NCI-H226 (cell line): ENCODE data around the gene NRG3.
"Not testable (repeated sequence)": the region's sequence is repeated elsewhere in the genome, so short reads cannot be mapped to it uniquely, and the experiment has no call there.

Source experiments
- DNase-seq: peaks from one replicate; pipeline ENCODE4 v3.0.0-alpha.2; 2015

Gene NRG3

DNA sequence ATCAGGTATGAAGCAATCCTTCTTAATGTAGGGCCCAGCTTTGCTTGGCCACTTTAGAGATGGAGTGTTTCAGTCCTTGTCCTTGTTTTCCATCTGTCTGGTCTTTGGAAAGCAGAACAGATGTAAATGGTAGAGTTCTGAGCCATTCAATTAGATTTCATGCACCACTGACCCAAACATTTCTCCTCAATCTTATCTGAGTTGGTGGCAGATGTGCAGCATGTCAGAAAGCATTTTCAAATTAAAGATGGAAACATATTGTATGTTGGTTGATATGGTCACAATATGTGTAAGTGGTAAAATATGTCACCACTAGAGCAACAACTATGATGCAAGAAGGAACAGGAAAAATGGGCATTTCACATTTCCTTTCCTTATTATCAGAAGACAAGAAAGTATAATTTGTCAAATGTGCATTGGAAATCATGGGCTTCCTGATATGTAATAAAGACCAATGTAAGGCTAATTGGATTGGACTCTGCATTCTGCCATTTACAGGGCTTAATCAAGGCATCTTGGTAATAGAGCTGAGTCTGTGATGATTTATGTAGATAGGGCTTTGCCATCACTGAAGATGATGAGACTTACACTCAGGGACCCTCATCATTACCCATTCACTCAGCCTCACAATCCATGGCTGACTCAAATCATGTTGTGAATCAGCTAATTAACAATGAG, 750.7 kb downstream of the NRG3 start:
- DNase-seq: no peak

GRCh38 chr10:82628373-82628772, 753.4 kb downstream of the NRG3 start:
- no peak for DNase-seq

- DNase-seq: no peak
Measured at GRCh38 chr10:82643076-82643475, 768.1 kb downstream of the NRG3 start.

GRCh38 chr10:82643601-82644000, 768.6 kb downstream of the NRG3 start:
- DNase-seq: no peak

DNA sequence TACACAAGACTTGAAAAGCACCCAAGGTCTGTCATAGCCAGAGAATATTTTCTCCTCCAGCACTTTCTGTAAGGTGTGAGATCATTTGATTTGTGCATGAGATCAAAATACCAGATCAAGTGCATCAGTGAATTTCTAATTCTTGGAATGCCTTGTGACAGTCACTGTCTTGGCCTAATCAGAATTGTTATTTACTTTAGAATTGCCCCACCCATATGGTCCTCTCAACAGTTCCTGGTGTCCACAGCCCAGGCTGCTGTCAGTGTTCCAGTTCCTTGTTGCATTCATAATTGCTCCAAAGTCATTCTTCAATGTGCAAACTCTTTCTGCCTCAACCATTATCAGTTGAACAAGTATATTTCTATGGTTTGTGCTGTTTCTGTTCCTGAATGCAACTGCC, 770.2 kb downstream of the NRG3 start:
- DNase-seq: no peak

DNA sequence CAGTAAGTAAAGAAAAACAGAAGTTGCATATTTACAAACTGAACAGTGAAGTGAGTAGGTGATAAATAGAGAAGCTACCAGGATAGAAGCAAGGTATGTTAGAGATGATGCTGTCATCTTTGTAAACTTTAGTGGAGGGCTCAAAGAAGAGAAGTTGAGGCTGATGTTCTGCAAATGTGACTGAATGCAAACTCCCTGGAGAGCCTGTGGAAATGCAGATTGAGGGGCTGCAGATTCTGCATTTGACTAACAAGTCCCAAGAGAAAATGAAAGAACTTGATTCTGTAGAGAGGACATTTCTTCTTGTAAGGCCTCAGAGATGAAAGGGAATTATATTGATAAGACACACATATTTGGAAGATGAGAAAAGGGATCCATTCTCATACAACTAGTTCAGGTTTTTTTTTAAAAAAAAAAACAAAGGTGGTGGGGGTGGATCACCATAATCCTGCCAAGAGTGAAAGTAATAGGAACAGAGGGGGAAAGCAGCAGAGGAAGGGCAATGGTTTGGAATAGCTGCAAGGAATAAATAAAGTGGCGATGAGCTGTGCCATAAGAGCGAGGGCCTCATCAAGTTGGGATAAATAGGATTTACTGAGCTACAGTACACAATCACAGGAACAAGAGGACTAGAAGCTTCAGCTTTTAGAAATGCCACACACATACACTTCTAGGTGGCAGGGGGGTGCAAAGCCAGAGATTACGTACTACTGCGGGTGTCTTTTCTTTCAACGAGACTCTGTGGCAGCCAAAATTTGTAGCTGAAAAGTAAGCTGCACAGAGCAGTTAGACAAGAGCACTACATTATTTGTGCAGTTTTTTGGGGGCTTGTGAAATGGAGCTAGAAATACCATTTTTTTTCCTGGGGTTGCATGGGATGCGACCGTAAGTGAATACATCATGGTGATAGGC, 778.5 kb downstream of the NRG3 start:
- no peak for DNase-seq

- DNase-seq: no peak
Measured at GRCh38 chr10:82660205-82660604, 785.2 kb downstream of the NRG3 start.

- DNase-seq: no peak
Measured at GRCh38 chr10:82660986-82661385, 786.0 kb downstream of the NRG3 start.

DNA sequence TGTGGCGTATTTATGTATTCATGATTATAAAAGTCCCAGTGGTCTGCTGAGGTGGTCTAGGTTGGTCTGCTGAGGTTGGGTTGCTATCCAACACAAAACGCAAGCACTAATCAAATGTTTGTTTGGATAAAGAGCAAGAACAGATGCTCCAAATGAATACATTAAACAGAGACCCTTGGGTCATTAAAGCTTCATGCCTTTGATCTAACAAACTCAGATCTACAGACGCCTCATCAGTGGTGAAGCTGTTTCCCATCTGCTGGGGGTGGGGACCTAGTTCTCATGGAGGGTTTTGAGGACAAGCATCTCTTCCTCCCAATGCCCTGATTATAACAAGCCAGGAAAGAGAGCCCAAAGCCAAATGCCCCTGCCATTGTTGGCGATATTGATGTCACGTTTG, 786.7 kb downstream of the NRG3 start:
- DNase-seq: no peak

GRCh38 chr10:82668221-82668895, 793.4 kb downstream of the NRG3 start:
- no peak for DNase-seq

DNA sequence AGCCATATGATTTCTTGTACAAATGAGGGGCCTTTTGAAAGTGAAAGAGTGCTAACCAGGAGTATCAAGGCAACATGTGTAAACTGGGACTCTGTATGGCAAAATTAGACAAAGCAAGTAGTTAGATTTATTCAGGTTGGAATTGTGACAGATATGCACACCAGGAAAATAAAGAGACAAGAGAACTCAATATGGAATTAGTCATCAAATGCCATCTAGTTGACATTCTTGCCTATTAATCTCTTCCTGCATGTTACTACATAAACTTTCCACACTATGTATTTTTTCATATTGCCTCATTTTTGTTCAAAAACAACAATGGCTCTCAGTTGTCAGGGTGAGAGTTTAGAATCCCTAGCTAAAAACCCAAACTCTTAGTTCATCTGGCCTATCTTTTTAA, 799.0 kb downstream of the NRG3 start:
- DNase-seq: no peak

DNA sequence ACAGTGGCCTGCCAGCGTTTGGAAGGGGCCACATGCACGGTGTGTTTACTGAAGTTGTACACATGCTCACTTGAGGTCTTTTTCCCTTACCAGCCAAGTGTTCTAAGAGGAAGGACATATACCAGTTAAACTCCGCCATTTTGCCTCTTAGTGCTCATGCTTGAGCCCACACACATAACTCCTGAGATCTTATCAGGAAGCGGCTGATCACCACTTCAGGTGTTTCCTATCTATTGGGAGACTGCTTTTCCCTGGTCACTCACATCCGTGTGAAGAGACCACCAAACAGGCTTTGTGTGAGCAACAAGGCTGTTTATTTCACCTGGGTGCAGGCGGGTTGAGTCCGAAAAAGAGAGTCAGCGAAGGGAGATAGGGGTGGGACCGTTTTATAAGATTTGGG, 802.9 kb downstream of the NRG3 start:
- not testable (repeated sequence) for DNase-seq

GRCh38 chr10:82678451-82678850, 803.5 kb downstream of the NRG3 start:
- DNase-seq: not testable (repeated sequence)

GRCh38 chr10:82680608-82681007, 805.6 kb downstream of the NRG3 start:
- no peak for DNase-seq

DNA sequence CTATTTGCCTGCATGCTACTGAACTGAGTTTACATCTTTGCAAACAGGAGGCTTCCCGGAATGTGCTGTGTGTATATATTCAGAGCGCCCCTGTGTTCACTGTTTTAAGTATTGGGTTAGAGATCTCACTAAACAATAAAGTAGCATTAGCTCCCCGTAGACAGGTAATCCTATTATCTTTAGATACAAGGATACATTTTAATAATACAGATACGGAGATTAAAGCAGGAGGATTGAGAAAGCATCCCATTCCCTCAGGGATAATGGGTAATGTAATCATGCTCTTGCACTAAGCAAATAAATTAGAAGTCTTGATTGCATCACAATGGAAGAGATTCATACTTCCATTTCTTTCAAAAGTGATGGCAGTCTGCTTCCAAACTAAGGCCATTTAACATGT, 809.0 kb downstream of the NRG3 start:
- no peak for DNase-seq

DNA sequence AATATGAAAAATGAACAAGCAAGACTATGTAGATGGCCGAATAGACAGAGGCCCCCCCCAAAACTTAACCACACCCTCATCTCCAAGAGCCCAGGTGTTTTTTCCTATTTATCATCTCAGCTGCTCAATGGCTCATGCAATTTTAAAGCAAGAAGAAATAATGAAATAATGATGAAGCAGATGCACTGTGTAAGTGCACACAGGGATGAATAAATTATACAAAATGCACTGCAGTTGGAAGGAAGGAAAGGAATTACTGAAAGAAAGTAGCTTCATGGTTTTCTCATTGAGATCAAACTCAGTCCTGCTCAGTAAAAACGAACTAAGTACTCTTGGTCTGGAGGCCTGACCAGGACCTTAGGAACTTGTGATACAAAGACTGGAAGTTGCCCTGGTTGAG, 810.1 kb downstream of the NRG3 start:
- DNase-seq: no peak

- DNase-seq: no peak
Measured at GRCh38 chr10:82691211-82691610, 816.2 kb downstream of the NRG3 start.

GRCh38 chr10:82692458-82692857, 817.5 kb downstream of the NRG3 start:
- no peak for DNase-seq

GRCh38 chr10:82721831-82722230, 846.8 kb downstream of the NRG3 start:
- DNase-seq: no peak

- DNase-seq: no peak
Measured at GRCh38 chr10:82722273-82722672, 847.3 kb downstream of the NRG3 start.

DNA sequence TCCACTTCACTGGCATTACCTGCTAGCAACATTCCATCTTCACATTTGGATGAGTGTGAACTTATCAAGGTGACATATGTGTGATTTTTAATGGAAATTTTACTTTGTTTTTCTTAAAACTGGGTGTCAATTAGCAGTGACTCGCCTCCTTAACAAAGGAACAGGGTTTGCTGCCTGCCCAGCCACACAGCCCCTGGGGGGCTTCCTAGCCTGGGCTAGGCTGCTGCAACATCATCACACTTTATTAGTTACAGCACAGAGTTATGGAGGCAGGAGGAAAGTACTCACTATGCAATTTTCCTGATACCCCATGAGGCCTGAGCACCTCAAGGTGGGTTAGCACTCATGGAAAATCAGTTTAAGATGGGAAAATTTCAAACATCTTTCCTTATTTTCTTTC, 861.3 kb downstream of the NRG3 start:
- no peak for DNase-seq

GRCh38 chr10:82737549-82737948, 862.6 kb downstream of the NRG3 start:
- no peak for DNase-seq

GRCh38 chr10:82738592-82738991, 863.6 kb downstream of the NRG3 start:
- no peak for DNase-seq

DNA sequence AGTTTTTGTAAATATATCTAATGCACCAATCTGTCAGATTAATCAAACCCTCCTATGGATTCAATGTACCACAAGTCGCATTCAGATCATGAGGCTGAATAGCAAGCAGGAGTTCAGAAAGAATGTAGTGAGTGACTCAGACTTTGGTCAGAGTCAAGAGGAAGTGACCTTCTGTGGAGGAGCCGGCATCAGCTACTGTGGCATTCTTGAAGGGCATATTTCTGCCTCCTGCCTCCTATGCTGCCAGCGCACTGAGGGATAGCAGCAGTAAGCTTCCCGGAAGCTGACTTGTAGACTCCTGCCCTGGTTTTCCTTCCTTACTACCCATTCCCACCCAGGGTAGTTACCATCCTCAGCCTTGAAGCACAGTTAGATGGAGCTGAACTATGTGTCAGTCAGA, 867.5 kb downstream of the NRG3 start:
- DNase-seq: no peak
